ENCODE measurements around the gene SAMD13. TPM values are rescaled to one million over a fixed set of nuclear protein-coding genes. Genes with fewer than 3 reads are reported as not detected.

Gene SAMD13
- total RNA-seq, 1 experiment from 2014 or later, result 0.59 TPM

DNA sequence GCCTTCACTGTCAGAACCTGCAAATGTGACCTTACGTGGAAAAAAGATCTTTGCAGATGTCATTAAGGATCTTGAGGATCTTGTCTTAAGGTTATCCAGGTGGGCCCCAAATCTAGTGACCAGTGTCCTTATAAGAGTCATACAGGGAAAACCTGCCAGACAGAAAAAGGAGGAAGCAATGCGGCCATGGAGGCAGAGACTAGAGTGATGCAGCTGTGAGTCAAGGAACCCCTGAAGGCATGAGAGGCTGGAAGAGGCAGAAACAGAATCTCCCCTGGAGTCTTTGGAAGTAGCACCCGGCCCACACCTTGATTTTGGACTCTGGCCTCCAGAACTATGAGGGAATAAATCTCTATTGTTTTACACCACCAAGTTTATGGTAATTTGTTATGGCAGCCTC, 60.3 kb downstream of the SAMD13 start:
- no peaks in the 10 kb centered on the region for H3K27me3 ChIP-seq (replicated peaks; ENCODE audit: control insufficient read depth, insufficient read depth, low read length)
- ChIA-PET CTCF (no interaction called here), POLR2A (no interaction called here)
- Mint-ChIP-seq H3K36me3 (ENCODE audit: insufficient read depth, unreplicated experiment) (no peaks in the 10 kb centered on the region), H3K4me3 (ENCODE audit: unreplicated experiment) (no peak overlapping the region), H3K9me3 (ENCODE audit: unreplicated experiment) (no peaks in the 10 kb centered on the region), H3K4me1 (ENCODE audit: low read depth, unreplicated experiment) (no peaks in the 10 kb centered on the region), H3K27ac (ENCODE audit: unreplicated experiment) (no peak overlapping the region), H3K27me3 (ENCODE audit: insufficient read depth, unreplicated experiment) (no peaks in the 10 kb centered on the region)
- no TSS peak for BruUV-seq (replicated peaks)
- TF ChIP-seq, protein P1, sequence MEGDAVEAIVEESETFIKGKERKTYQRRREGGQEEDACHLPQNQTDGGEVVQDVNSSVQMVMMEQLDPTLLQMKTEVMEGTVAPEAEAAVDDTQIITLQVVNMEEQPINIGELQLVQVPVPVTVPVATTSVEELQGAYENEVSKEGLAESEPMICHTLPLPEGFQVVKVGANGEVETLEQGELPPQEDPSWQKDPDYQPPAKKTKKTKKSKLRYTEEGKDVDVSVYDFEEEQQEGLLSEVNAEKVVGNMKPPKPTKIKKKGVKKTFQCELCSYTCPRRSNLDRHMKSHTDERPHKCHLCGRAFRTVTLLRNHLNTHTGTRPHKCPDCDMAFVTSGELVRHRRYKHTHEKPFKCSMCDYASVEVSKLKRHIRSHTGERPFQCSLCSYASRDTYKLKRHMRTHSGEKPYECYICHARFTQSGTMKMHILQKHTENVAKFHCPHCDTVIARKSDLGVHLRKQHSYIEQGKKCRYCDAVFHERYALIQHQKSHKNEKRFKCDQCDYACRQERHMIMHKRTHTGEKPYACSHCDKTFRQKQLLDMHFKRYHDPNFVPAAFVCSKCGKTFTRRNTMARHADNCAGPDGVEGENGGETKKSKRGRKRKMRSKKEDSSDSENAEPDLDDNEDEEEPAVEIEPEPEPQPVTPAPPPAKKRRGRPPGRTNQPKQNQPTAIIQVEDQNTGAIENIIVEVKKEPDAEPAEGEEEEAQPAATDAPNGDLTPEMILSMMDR (IDR thresholded peaks at IDR 0.05; ENCODE audit: insufficient read depth in 1 of 2, low read depth in 1 of 2, low read length in 1 of 2, severe bottlenecking in 1 of 2, unreplicated experiment in 1 of 2), result no peak
- no peak for DNase-seq
- H3K4me1 ChIP-seq, result no peaks in the 10 kb centered on the region; the same call in 1 of the 2 replicates
- no peaks in the 10 kb centered on the region for H3K36me3 ChIP-seq (ENCODE audit: control insufficient read depth, insufficient read depth, low read length)
- H3K4me3 ChIP-seq (ENCODE audit: low read depth, low read length), result no peak overlapping the region
- intact Hi-C loops (cut with micrococcal nuclease; ENCODE audit: unreplicated experiment), result no loop called here
- no peaks in the 10 kb centered on the region for H3K9me3 ChIP-seq

- POLR2A ChIA-PET, result no interaction called here
- TF ChIP-seq, protein P1 (IDR thresholded peaks at IDR 0.05; ENCODE audit: insufficient read depth in 1 of 2, low read depth in 1 of 2, low read length in 1 of 2, severe bottlenecking in 1 of 2, unreplicated experiment in 1 of 2), result no peak
- CTCF ChIA-PET, result no interaction called here
- no peaks in the 10 kb centered on the region for H3K27me3 ChIP-seq (replicated peaks; ENCODE audit: control insufficient read depth, insufficient read depth, low read length)
- Mint-ChIP-seq H3K4me1 (ENCODE audit: low read depth, unreplicated experiment) (no peaks in the 10 kb centered on the region), H3K27me3 (ENCODE audit: insufficient read depth, unreplicated experiment) (no peaks in the 10 kb centered on the region), H3K27ac (ENCODE audit: unreplicated experiment) (no peak overlapping the region), H3K4me3 (ENCODE audit: unreplicated experiment) (no peak overlapping the region), H3K9me3 (ENCODE audit: unreplicated experiment) (no peaks in the 10 kb centered on the region), H3K36me3 (ENCODE audit: insufficient read depth, unreplicated experiment) (no peaks in the 10 kb centered on the region)
- no peaks in the 10 kb centered on the region for H3K9me3 ChIP-seq
- no peaks in the 10 kb centered on the region; the same call in 1 of the 2 replicates for H3K4me1 ChIP-seq
- intact Hi-C loops (cut with micrococcal nuclease; ENCODE audit: unreplicated experiment), result no loop called here
- no peaks in the 10 kb centered on the region for H3K36me3 ChIP-seq (ENCODE audit: control insufficient read depth, insufficient read depth, low read length)
- BruUV-seq (replicated peaks), result no TSS peak
- DNase-seq, result no peak
- no peak overlapping the region for H3K4me3 ChIP-seq (ENCODE audit: low read depth, low read length)
Measured at GRCh38 chr1:84363019-84363418, 61.5 kb downstream of the SAMD13 start.

DNA sequence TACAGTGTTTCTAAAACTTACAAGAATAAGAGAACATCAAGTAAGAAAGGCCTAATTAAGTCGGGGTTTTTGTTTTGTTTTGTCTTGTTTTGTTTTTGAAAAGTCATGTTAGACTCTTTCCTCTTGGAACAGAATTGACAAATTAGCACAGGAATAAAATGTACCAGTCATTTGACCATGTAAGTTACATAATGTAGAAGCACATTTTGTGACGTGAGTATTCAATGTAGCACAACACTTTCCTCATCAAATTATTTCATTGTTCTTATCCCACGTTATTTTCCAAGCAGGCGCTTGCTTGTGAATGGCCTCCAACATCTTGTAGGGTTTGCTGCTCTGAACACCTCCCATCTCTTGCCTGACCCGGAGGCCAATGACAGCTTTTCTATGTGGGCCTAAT, 62.1 kb downstream of the SAMD13 start:
- ChIA-PET CTCF (no interaction called here), POLR2A (no interaction called here)
- Mint-ChIP-seq H3K4me1 (ENCODE audit: low read depth, unreplicated experiment) (no peaks in the 10 kb centered on the region), H3K27me3 (ENCODE audit: insufficient read depth, unreplicated experiment) (no peaks in the 10 kb centered on the region), H3K27ac (ENCODE audit: unreplicated experiment) (no peak overlapping the region), H3K4me3 (ENCODE audit: unreplicated experiment) (no peak overlapping the region), H3K9me3 (ENCODE audit: unreplicated experiment) (no peaks in the 10 kb centered on the region), H3K36me3 (ENCODE audit: insufficient read depth, unreplicated experiment) (no peaks in the 10 kb centered on the region)
- TF ChIP-seq, protein P1 (IDR thresholded peaks at IDR 0.05; ENCODE audit: insufficient read depth in 1 of 2, low read depth in 1 of 2, low read length in 1 of 2, severe bottlenecking in 1 of 2, unreplicated experiment in 1 of 2), result no peak
- no peaks in the 10 kb centered on the region for H3K9me3 ChIP-seq
- no peak overlapping the region for H3K4me3 ChIP-seq (ENCODE audit: low read depth, low read length)
- DNase-seq, result no peak
- no peaks in the 10 kb centered on the region; the same call in 1 of the 2 replicates for H3K4me1 ChIP-seq
- no peaks in the 10 kb centered on the region for H3K27me3 ChIP-seq (replicated peaks; ENCODE audit: control insufficient read depth, insufficient read depth, low read length)
- H3K36me3 ChIP-seq (ENCODE audit: control insufficient read depth, insufficient read depth, low read length), result no peaks in the 10 kb centered on the region
- BruUV-seq (replicated peaks), result no TSS peak
- intact Hi-C loops (cut with micrococcal nuclease; ENCODE audit: unreplicated experiment), result no loop called here
